Upper lobe of left lung (tissue), 4 donors: Measurements from ENCODE around the gene GPER1.

Experiments
- CTCF ChIP-seq, 6 experiments: fragments of 450-650 bp in 4 of 6; fragments of 200-600 bp in 2 of 6; sonication (generic) in 2 of 6; IDR thresholded peaks; one replicate each; pipeline ENCODE4 v1.5.1; 2016 to 2019; ENCODE audit warnings: antibody characterized with exemption in 6 of 6
- POLR2AphosphoS5 ChIP-seq, 2 donors: sonication (generic); formaldehyde crosslinking; IDR thresholded peaks; one replicate each; pipeline ENCODE4 v1.5.1; 2017; ENCODE audit warnings: antibody characterized with exemption in 2 of 2

- no peak for TF ChIP-seq CTCF (IDR thresholded peaks at IDR 0.05)
- TF ChIP-seq POLR2AphosphoS5 (IDR thresholded peaks at IDR 0.05): no peak
These were observed 41.5 kb downstream of the GPER1 start for GRCh38 chr7:1129431-1129830.
